Ishikawa (cell line): ENCODE data around the gene NMD3.

Source experiments
- YY1 ChIP-seq: IDR thresholded peaks from 2 replicates; pipeline ENCODE4 v1.6.1; 2012; ENCODE audit warnings: low read depth

Gene NMD3

GRCh38 chr3:161296814-161297213 lies 75.7 kb downstream of the NMD3 start:
- no peak for TF ChIP-seq YY1
